Panc1 (cell line): ENCODE measurements around the gene DOCK4. TPM values are rescaled to one million over a fixed set of nuclear protein-coding genes. Genes with fewer than 3 reads are reported as not detected.
A peak's percentile ranks its signal among the peaks of the same experiment; 100 is the strongest.

Experiments used
- ATAC-seq: fragments of 200-7000 bp; cut with Tn5 transposase; 2 replicates; pipeline ENCODE4 v1.9.1; 2020; ENCODE audit warnings: mild to moderate bottlenecking, moderate library complexity
- BruUV-seq: library from RNA; stranded (reverse); fragments of 400-500 nt; replicated peaks from 2 replicates; lab custom pipeline; 2021; lab: Mats Ljungman, UMichigan
- CTCF ChIA-PET: fragments of 300-600 bp; sonication (Branson Sonifier 250); formaldehyde crosslinking; loops from one replicate; lab custom pipeline; 2022; ENCODE audit warnings: antibody characterized with exemption; lab: Charles Lee
- POLR2A ChIA-PET: fragments of 300-600 bp; sonication (Branson Sonifier 250); formaldehyde crosslinking; loops from one replicate; lab custom pipeline; 2022; ENCODE audit warnings: antibody characterized with exemption; lab: Charles Lee
- DNase-seq: peaks from one replicate; pipeline ENCODE4 v3.0.0-alpha.2; 2010; ENCODE audit warnings: low read depth, low spot score
- H3K27ac ChIP-seq: 2 replicates; pipeline ENCODE4 v1.5.1; 2011; ENCODE audit warnings: mild to moderate bottlenecking, low read length, inconsistent platforms
- H3K27me3 ChIP-seq: fragments of 200-500 bp; sonication (Bioruptor generic); 2 replicates; pipeline ENCODE4 v1.6.0; 2014; ENCODE audit warnings: low read length, inconsistent platforms; ENCODE audit not compliant: control insufficient read depth, insufficient read depth
- H3K36me3 ChIP-seq: fragments of 200-500 bp; sonication (Bioruptor generic); 2 replicates; pipeline ENCODE4 v1.5.1; 2014; ENCODE audit warnings: inconsistent platforms, mild to moderate bottlenecking, low read length, moderate library complexity; ENCODE audit not compliant: control insufficient read depth, insufficient read depth
- H3K4me1 ChIP-seq: 2 replicates; pipeline ENCODE4 v1.5.1; 2011; ENCODE audit warnings: inconsistent platforms, mild to moderate bottlenecking, low read length, moderate library complexity; ENCODE audit not compliant: control insufficient read depth, insufficient read depth
- H3K4me3 ChIP-seq, 2 experiments: 2 replicates each; pipeline ENCODE4 v1.5.1; 2011 to 2012; ENCODE audit warnings: low read depth in 2 of 2, low read length in 2 of 2, mild to moderate bottlenecking in 2 of 2, inconsistent platforms in 1 of 2, moderate library complexity in 1 of 2
- H3K9me3 ChIP-seq: fragments of 200-500 bp; sonication (Bioruptor generic); 2 replicates; pipeline ENCODE4 v1.5.1; 2014; ENCODE audit warnings: low read depth, mild to moderate bottlenecking, inconsistent platforms, low read length, moderate library complexity; ENCODE audit not compliant: control insufficient read depth, insufficient read depth
- CTCF ChIP-seq: fragments of 450-650 bp; IDR thresholded peaks from 2 replicates; pipeline ENCODE4 v1.5.1; 2017; ENCODE audit warnings: mild to moderate bottlenecking
- POLR2AphosphoS5 ChIP-seq: IDR thresholded peaks from 2 replicates; pipeline ENCODE4 v1.6.1; 2012; ENCODE audit warnings: mild to moderate bottlenecking, low read depth, low read length, moderate library complexity
- REST ChIP-seq, 2 experiments: IDR thresholded peaks; 2 replicates each; pipeline ENCODE4 v1.6.1; 2011 to 2012; ENCODE audit warnings: low read depth in 2 of 2, control low read depth in 1 of 2, low read length in 1 of 2, mild to moderate bottlenecking in 1 of 2, moderate library complexity in 1 of 2; ENCODE audit not compliant: insufficient read depth in 1 of 2
- SIN3A ChIP-seq: IDR thresholded peaks from 2 replicates; pipeline ENCODE4 v1.6.1; 2012; ENCODE audit warnings: low read depth, mild to moderate bottlenecking, low read length, moderate library complexity, borderline replicate concordance; ENCODE audit not compliant: insufficient read depth
- TCF7L2 ChIP-seq: IDR thresholded peaks from 2 replicates; pipeline ENCODE4 v1.6.1; 2011; ENCODE audit warnings: mild to moderate bottlenecking, low read depth, low read length, inconsistent platforms
- in situ Hi-C: cut with HindIII; loops from 2 replicates; pipeline ENCODE4 v1.10.0; 2016; ENCODE audit warnings: low sequenced_read_pairs, low pct_unique_long_range_greater_than_20kb
- intact Hi-C: fragments of 100-400 bp; cut with micrococcal nuclease; formaldehyde crosslinking; loops from one replicate; pipeline ENCODE4 v1.10.0; 2022; ENCODE audit not compliant: unreplicated experiment
- total RNA-seq: library from RNA; stranded (reverse); gene quantifications from one replicate; pipeline ENCODE4 v1.2.1, GENCODE V29; 2021; ENCODE audit not compliant: unreplicated experiment

The DOCK4 gene
- total RNA-seq, 1 experiment from 2014 or later, result 10.8 TPM

- H3K4me3 ChIP-seq, result no peak overlapping the region
- DNase-seq, result no peak
- ChIA-PET CTCF (no interaction called here), POLR2A (no interaction called here)
- peaks cover 3% of the 10 kb centered on the region for H3K4me1 ChIP-seq
- TF ChIP-seq POLR2AphosphoS5 (no peak), REST (IDR thresholded peaks at IDR 0.05; ENCODE audit: insufficient read depth in 1 of 2, low read depth in 2 of 2, low read length in 1 of 2) (no peak), CTCF (no peak), TCF7L2 (no peak), SIN3A (no peak)
- H3K27ac ChIP-seq, result no peak overlapping the region
- in situ Hi-C loops, result no loop called here
- no peak for ATAC-seq
- no peaks in the 10 kb centered on the region for H3K9me3 ChIP-seq
- intact Hi-C loops, result no loop called here
- BruUV-seq, result no TSS peak
- H3K36me3 ChIP-seq, result no peaks in the 10 kb centered on the region
- H3K27me3 ChIP-seq, result no peaks in the 10 kb centered on the region
These were observed 12.2 kb downstream of the DOCK4 start for GRCh38 chr7:112193915-112194502.

- BruUV-seq, result no TSS peak
- ATAC-seq (peak; percentile 82), DNase-seq (peak; percentile 74)
- Histone ChIP-seq H3K9me3 (no peaks in the 10 kb centered on the region), H3K4me1 (no peaks in the 10 kb centered on the region; the same call in 1 of the 2 replicates), H3K4me3 (no peak overlapping the region), H3K36me3 (no peaks in the 10 kb centered on the region), H3K27ac (no peak overlapping the region; the same call in 1 of the 2 replicates), H3K27me3 (no peaks in the 10 kb centered on the region)
- ChIA-PET POLR2A (no interaction called here), CTCF (no interaction called here)
- no peak for TF ChIP-seq CTCF
- no peak for TF ChIP-seq TCF7L2
- TF ChIP-seq REST (IDR thresholded peaks at IDR 0.05; ENCODE audit: insufficient read depth in 1 of 2, low read depth in 2 of 2, low read length in 1 of 2), result no peak
- intact Hi-C loops, result no loop called here
- in situ Hi-C loops, result no loop called here
These were observed 13.7 kb downstream of the DOCK4 start for GRCh38 chr7:112192236-112193154.
